CD8-positive, alpha-beta memory T cell (primary cell): Measurements from ENCODE around the gene SLC35B3. TPM values are rescaled to one million over a fixed set of nuclear protein-coding genes. Genes with fewer than 3 reads are reported as not detected.
"Not testable (repeated sequence)": the region's sequence is repeated elsewhere in the genome, so short reads cannot be mapped to it uniquely, and the experiment has no call there.

Experiments
- CTCF ChIA-PET: fragments of 350-600 bp; sonication (Branson Sonifier 250); formaldehyde crosslinking; loops from one replicate; lab custom pipeline; 2021; ENCODE audit warnings: antibody characterized with exemption; lab: Charles Lee
- POLR2A ChIA-PET: fragments of 350-600 bp; sonication (Branson Sonifier 250); formaldehyde crosslinking; loops from one replicate; lab custom pipeline; 2021; ENCODE audit warnings: antibody characterized with exemption; lab: Charles Lee
- DNase-seq, 5 donors: peaks; one replicate each; pipeline versions ENCODE4 v3.0.0 to v3.0.0-alpha.2; 2020 to 2022; ENCODE audit warnings: mixed read lengths in 1 of 5
- H3K27ac ChIP-seq: one replicate; pipeline ENCODE4 v1.7.0; 2013; ENCODE audit warnings: low read depth, mild to moderate bottlenecking, low read length, moderate library complexity
- H3K27me3 ChIP-seq: 2 replicates; pipeline ENCODE4 v1.7.0; 2013; ENCODE audit warnings: low read length, mild to moderate bottlenecking; ENCODE audit not compliant: insufficient read depth, poor library complexity, severe bottlenecking
- H3K36me3 ChIP-seq: 2 replicates; pipeline ENCODE4 v1.7.0; 2013; ENCODE audit warnings: mild to moderate bottlenecking, low read length, moderate library complexity; ENCODE audit not compliant: insufficient read depth
- H3K4me1 ChIP-seq: 2 replicates; pipeline ENCODE4 v1.7.0; 2013; ENCODE audit warnings: mild to moderate bottlenecking, low read length, moderate library complexity; ENCODE audit not compliant: insufficient read depth
- H3K4me3 ChIP-seq: 2 replicates; pipeline ENCODE4 v1.7.0; 2013; ENCODE audit warnings: mild to moderate bottlenecking, low read length
- H3K9me3 ChIP-seq: 2 replicates; pipeline ENCODE4 v1.7.0; 2013; ENCODE audit warnings: mild to moderate bottlenecking, low read length
- H3K27ac Mint-ChIP-seq, 8 donors: one replicate each; pipeline ENCODE4 v1.8.0; 2020 to 2021; ENCODE audit warnings: mixed read lengths in 8 of 8, mild to moderate bottlenecking in 6 of 8, inconsistent platforms in 3 of 8, moderate library complexity in 3 of 8
- H3K27me3 Mint-ChIP-seq, 2 donors: one replicate each; pipeline ENCODE4 v1.8.0; 2020 to 2021; ENCODE audit warnings: mixed read lengths in 2 of 2, mild to moderate bottlenecking in 1 of 2, moderate library complexity in 1 of 2
- H3K36me3 Mint-ChIP-seq, 3 donors: one replicate each; pipeline ENCODE4 v1.8.0; 2020 to 2021; ENCODE audit warnings: mixed read lengths in 3 of 3, inconsistent platforms in 1 of 3, mild to moderate bottlenecking in 1 of 3
- H3K4me1 Mint-ChIP-seq, 3 donors: one replicate each; pipeline ENCODE4 v1.8.0; 2020 to 2021; ENCODE audit warnings: mixed read lengths in 3 of 3, inconsistent platforms in 1 of 3, mild to moderate bottlenecking in 1 of 3
- H3K4me3 Mint-ChIP-seq, 7 donors: one replicate each; pipeline ENCODE4 v1.8.0; 2020 to 2021; ENCODE audit warnings: mixed read lengths in 7 of 7, mild to moderate bottlenecking in 6 of 7, moderate library complexity in 4 of 7, inconsistent platforms in 2 of 7
- H3K9me3 Mint-ChIP-seq, 5 donors: one replicate each; pipeline ENCODE4 v1.8.0; 2020 to 2022; ENCODE audit warnings: mixed read lengths in 5 of 5, mild to moderate bottlenecking in 3 of 5, moderate library complexity in 2 of 5, inconsistent platforms in 1 of 5
- polyA plus RNA-seq: library from polyadenylated mRNA; unstranded; fragments of 300-500 nt; fragmentation: Illumina TruSeq; gene quantifications from one replicate; pipeline ENCODE4 v1.2.3, GENCODE V29; 2021
- total RNA-seq, 2 experiments: library from RNA; stranded (reverse); gene quantifications; one replicate each; pipeline ENCODE4 v1.2.3, GENCODE V29; 2021

SLC35B3 gene
- total and polyA plus RNA-seq, 3 experiments from 2014 or later, result 11.0 to 13.2 (median 12.5) TPM

- no peaks in the 10 kb centered on the region for H3K36me3 ChIP-seq
- Mint-ChIP-seq H3K27me3 (peaks cover 1 to 19% of the 10 kb centered on the region in 2 donors), H3K9me3 (peaks cover 0 to 4% (median 2%) of the 10 kb centered on the region in 5 donors), H3K4me1 (no peaks in the 10 kb centered on the region), H3K4me3 (no peak overlapping the region), H3K27ac (no peak overlapping the region), H3K36me3 (peaks cover 0 to 15% (median 0%) of the 10 kb centered on the region in 3 donors)
- H3K4me3 ChIP-seq, result no peak overlapping the region
- ChIA-PET CTCF (no interaction called here), POLR2A (no interaction called here)
- no peaks in the 10 kb centered on the region for H3K4me1 ChIP-seq
- no peak overlapping the region for H3K27ac ChIP-seq
- H3K27me3 ChIP-seq, result no peaks in the 10 kb centered on the region
- DNase-seq, result no peak
- H3K9me3 ChIP-seq, result no peaks in the 10 kb centered on the region
Observed at GRCh38 chr6:8446391-8446790, 11.0 kb upstream of the SLC35B3 start.

GRCh38 chr6:8445930-8446329, 10.6 kb upstream of the SLC35B3 start:
- H3K4me1 Mint-ChIP-seq, H3K27ac ChIP-seq, H3K27me3 ChIP-seq, H3K36me3 ChIP-seq, H3K9me3 ChIP-seq, H3K27ac Mint-ChIP-seq, POLR2A ChIA-PET, H3K9me3 Mint-ChIP-seq, H3K4me3 ChIP-seq, CTCF ChIA-PET, H3K4me3 Mint-ChIP-seq, DNase-seq, H3K4me1 ChIP-seq: not testable (repeated sequence)
- Mint-ChIP-seq H3K27me3 (peaks cover 1 to 19% of the 10 kb centered on the region in 2 donors), H3K36me3 (peaks cover 0 to 15% (median 0%) of the 10 kb centered on the region in 3 donors)

- Mint-ChIP-seq H3K4me1 (no peaks in the 10 kb centered on the region), H3K9me3 (peaks cover 0 to 4% (median 2%) of the 10 kb centered on the region in 5 donors), H3K36me3 (peaks cover 0 to 15% (median 0%) of the 10 kb centered on the region in 3 donors), H3K27me3 (peaks cover 1 to 15% of the 10 kb centered on the region in 2 donors), H3K27ac (no peak overlapping the region), H3K4me3 (no peak overlapping the region)
- DNase-seq, result no peak
- no peaks in the 10 kb centered on the region for H3K9me3 ChIP-seq
- POLR2A ChIA-PET, result no interaction called here
- H3K4me1 ChIP-seq, result no peaks in the 10 kb centered on the region
- no peak overlapping the region for H3K4me3 ChIP-seq
- CTCF ChIA-PET, result no interaction called here
- H3K27ac ChIP-seq, result no peak overlapping the region
- no peaks in the 10 kb centered on the region for H3K36me3 ChIP-seq
- no peaks in the 10 kb centered on the region for H3K27me3 ChIP-seq
Observed at GRCh38 chr6:8442150-8442549, 6.8 kb upstream of the SLC35B3 start.

GRCh38 chr6:8441452-8441851, 6.1 kb upstream of the SLC35B3 start:
- Histone ChIP-seq H3K36me3 (no peaks in the 10 kb centered on the region), H3K9me3 (no peaks in the 10 kb centered on the region), H3K4me1 (no peaks in the 10 kb centered on the region), H3K4me3 (no peak overlapping the region), H3K27me3 (no peaks in the 10 kb centered on the region), H3K27ac (no peak overlapping the region)
- peaks cover 0 to 4% (median 2%) of the 10 kb centered on the region in 5 donors for H3K9me3 Mint-ChIP-seq
- H3K27me3 Mint-ChIP-seq, result peaks cover 1 to 12% of the 10 kb centered on the region in 2 donors
- ChIA-PET POLR2A (no interaction called here), CTCF (no interaction called here)
- H3K4me1 Mint-ChIP-seq, result peaks cover 0 to under 1% (median 0%) of the 10 kb centered on the region in 3 donors
- no peak for DNase-seq
- peaks cover 0 to 15% (median 0%) of the 10 kb centered on the region in 3 donors for H3K36me3 Mint-ChIP-seq
- no peak overlapping the region for H3K4me3 Mint-ChIP-seq
- H3K27ac Mint-ChIP-seq, result no peak overlapping the region

- H3K36me3 ChIP-seq, result no peaks in the 10 kb centered on the region
- Mint-ChIP-seq H3K4me3 (no peak overlapping the region), H3K36me3 (peaks cover 0 to 15% (median 9%) of the 10 kb centered on the region in 3 donors), H3K4me1 (peaks cover 7 to 14% (median 12%) of the 10 kb centered on the region in 3 donors), H3K27ac (peak overlapping the region in 1 of 8 donors; percentile 25), H3K27me3 (peaks cover 3 to 5% of the 10 kb centered on the region in 2 donors), H3K9me3 (peaks cover 0 to 4% (median 0%) of the 10 kb centered on the region in 5 donors)
- no peaks in the 10 kb centered on the region for H3K9me3 ChIP-seq
- DNase-seq, result no peak
- POLR2A ChIA-PET, result no interaction called here
- no peak overlapping the region for H3K4me3 ChIP-seq
- CTCF ChIA-PET, result no interaction called here
- H3K27ac ChIP-seq, result no peak overlapping the region
- H3K27me3 ChIP-seq, result no peaks in the 10 kb centered on the region
- H3K4me1 ChIP-seq, result peaks cover 6% of the 10 kb centered on the region
Observed at GRCh38 chr6:8439601-8440268, 4.4 kb upstream of the SLC35B3 start.

GRCh38 chr6:8437813-8438212, 2.5 kb upstream of the SLC35B3 start:
- ChIA-PET POLR2A (no interaction called here), CTCF (no interaction called here)
- Histone ChIP-seq H3K36me3 (no peaks in the 10 kb centered on the region), H3K4me3 (no peak overlapping the region), H3K27me3 (no peaks in the 10 kb centered on the region), H3K27ac (no peak overlapping the region), H3K9me3 (no peaks in the 10 kb centered on the region), H3K4me1 (peaks cover 23% of the 10 kb centered on the region)
- Mint-ChIP-seq H3K36me3 (peaks cover 4 to 13% (median 8%) of the 10 kb centered on the region in 3 donors), H3K4me1 (peaks cover 26 to 33% (median 31%) of the 10 kb centered on the region in 3 donors), H3K4me3 (peak overlapping the region in 1 of 7 donors; percentile 89), H3K9me3 (no peaks in the 10 kb centered on the region), H3K27ac (peak overlapping the region in 2 of 8 donors; percentile 5 to 95), H3K27me3 (peaks cover 0 to 5% of the 10 kb centered on the region in 2 donors)
- DNase-seq, result no peak

GRCh38 chr6:8436966-8437365, 1.6 kb upstream of the SLC35B3 start:
- Mint-ChIP-seq H3K4me3 (peak overlapping the region in 4 of 7 donors; percentile 25 to 80 (median 36)), H3K27me3 (peaks cover 0 to 5% of the 10 kb centered on the region in 2 donors), H3K36me3 (peaks cover 1 to 16% (median 4%) of the 10 kb centered on the region in 3 donors), H3K4me1 (peaks cover 34 to 42% (median 35%) of the 10 kb centered on the region in 3 donors), H3K27ac (peak overlapping the region in 3 of 8 donors; percentile 42 to 95 (median 58)), H3K9me3 (no peaks in the 10 kb centered on the region)
- Histone ChIP-seq H3K27me3 (no peaks in the 10 kb centered on the region), H3K9me3 (no peaks in the 10 kb centered on the region), H3K4me3 (no peak overlapping the region), H3K4me1 (peaks cover 26% of the 10 kb centered on the region), H3K36me3 (peaks cover under 1% of the 10 kb centered on the region), H3K27ac (no peak overlapping the region)
- ChIA-PET POLR2A (no interaction called here), CTCF (no interaction called here)
- no peak for DNase-seq

GRCh38 chr6:8435845-8436168, 462 bp upstream of the SLC35B3 start:
- Mint-ChIP-seq H3K4me1 (peaks cover 41 to 53% (median 46%) of the 10 kb centered on the region in 3 donors), H3K9me3 (no peaks in the 10 kb centered on the region), H3K27ac (peak overlapping the region; percentile 95 to 98 (median 97)), H3K36me3 (peaks cover 0 to 21% (median 4%) of the 10 kb centered on the region in 3 donors), H3K4me3 (peak overlapping the region; percentile 93 to 96 (median 95)), H3K27me3 (peaks cover 0 to 5% of the 10 kb centered on the region in 2 donors)
- Histone ChIP-seq H3K27ac (peak overlapping the region; percentile 92), H3K9me3 (no peaks in the 10 kb centered on the region), H3K4me1 (peaks cover 26% of the 10 kb centered on the region), H3K27me3 (no peaks in the 10 kb centered on the region), H3K36me3 (peaks cover 5% of the 10 kb centered on the region), H3K4me3 (peak overlapping the region; percentile 80)
- POLR2A ChIA-PET, result no interaction called here
- CTCF ChIA-PET, result no interaction called here
- DNase-seq, result no peak
